H1 (cell line): ENCODE measurements around the gene IL4. TPM values are rescaled to one million over a fixed set of nuclear protein-coding genes. Genes with fewer than 3 reads are reported as not detected.

Experiments
- CBX5 ChIP-seq: fragments of 300-800, 300-1000 bp; sonication (generic); IDR thresholded peaks from 2 replicates; pipeline ENCODE4 v1.7.1; 2016; ENCODE audit warnings: antibody characterized with exemption, low read length, low read depth
- CEBPB ChIP-seq: IDR thresholded peaks from 2 replicates; pipeline ENCODE4 v1.6.1; 2012; ENCODE audit warnings: low read depth, low read length
- CHD2 ChIP-seq: IDR thresholded peaks from 2 replicates; pipeline ENCODE4 v1.6.1; 2012; ENCODE audit warnings: low read length, improper control_type of control experiment
- CHD7 ChIP-seq: fragments of 300-600 bp; sonication (generic); IDR thresholded peaks from 2 replicates; pipeline ENCODE4 v1.7.1; 2012; ENCODE audit warnings: low read length, moderate library complexity, mild to moderate bottlenecking, inconsistent platforms; ENCODE audit not compliant: insufficient replicate concordance
- CTBP2 ChIP-seq: IDR thresholded peaks from 2 replicates; pipeline ENCODE4 v1.7.0; 2011; ENCODE audit warnings: borderline replicate concordance, mild to moderate bottlenecking, moderate library complexity, mixed read lengths, low read length; ENCODE audit not compliant: insufficient read depth, insufficient read length
- EGR1 ChIP-seq: IDR thresholded peaks from 2 replicates; pipeline ENCODE4 v1.6.1; 2011; ENCODE audit warnings: low read depth, low read length, borderline replicate concordance
- KDM1A ChIP-seq: fragments of 200-600, 300-600 bp; sonication (generic); IDR thresholded peaks from 2 replicates; pipeline ENCODE4 v1.7.1; 2016; ENCODE audit warnings: mild to moderate bottlenecking, low read length, borderline replicate concordance
- KDM4A ChIP-seq: IDR thresholded peaks from one replicate; pipeline ENCODE4 v1.7.1; 2012; ENCODE audit warnings: low read depth, mild to moderate bottlenecking, moderate library complexity, low read length, inconsistent platforms; ENCODE audit not compliant: severe bottlenecking
- PHF8 ChIP-seq: fragments of 200-600 bp; sonication (generic); conservative IDR thresholded peaks from 2 replicates; pipeline ENCODE4 v1.7.1; 2012; ENCODE audit warnings: low read depth, mild to moderate bottlenecking, inconsistent platforms, low read length, moderate library complexity
- RNF2 ChIP-seq: fragments of 200-900, 300-1000 bp; sonication (generic); IDR thresholded peaks from 2 replicates; pipeline ENCODE4 v1.7.1; 2016; ENCODE audit warnings: borderline replicate concordance, low read depth, mild to moderate bottlenecking, antibody characterized with exemption, low read length; ENCODE audit not compliant: poor library complexity, severe bottlenecking; ENCODE audit errors: missing control alignments
- TAF7 ChIP-seq: optimal IDR thresholded peaks from 2 replicates; pipeline ENCODE3; 2011; ENCODE audit warnings: low read depth, mild to moderate bottlenecking, inconsistent platforms, low read length, moderate library complexity, borderline replicate concordance
- TBP ChIP-seq: IDR thresholded peaks from 2 replicates; pipeline ENCODE4 v1.6.1; 2011; ENCODE audit warnings: low read depth, low read length, improper control_type of control experiment
- polyA plus RNA-seq, 7 experiments: library from polyadenylated mRNA; depleted of rRNA in 3 of 7; stranded (reverse) in 5 of 7; unstranded in 2 of 7; fragments of >200 nt in 5 of 7; fragments of 200-250 nt in 2 of 7; gene quantifications; 1 replicate in 5 of 7; 2 replicates in 1 of 7; 4 replicates in 1 of 7; pipeline versions ENCODE4 v1.2.1 to v1.2.3, GENCODE V29; 2011 to 2013; ENCODE audit warnings: missing spikeins in 2 of 7, mixed read lengths in 2 of 7
- total RNA-seq: library from RNA; stranded (reverse); fragmentation: NEBNext Ultra II Directional; extraction: Animal tissue kit (Norgen Biotek cat#: 25700); gene quantifications from 2 replicates; pipeline ENCODE4 v1.2.1, GENCODE V29; 2021

The IL4 gene
- total and polyA plus RNA-seq, 2 of the 8 experiments (the other 6 are each of a cell fraction or from before 2014, with no cell fraction given) = not detected

GRCh38 chr5:132669455-132669820 lies 4.4 kb upstream of the IL4 start (continued):
- no peak for TF ChIP-seq CHD7
- no peak for TF ChIP-seq CBX5
- no peak for TF ChIP-seq KDM4A
- TF ChIP-seq KDM1A = no peak
- TF ChIP-seq RNF2 = no peak
- TF ChIP-seq CEBPB = no peak
- no peak for TF ChIP-seq TBP
- TF ChIP-seq EGR1 = no peak
- TF ChIP-seq TAF7 = no peak
- no peak for TF ChIP-seq PHF8
- no peak for TF ChIP-seq CTBP2
- no peak for TF ChIP-seq CHD2
